SKM-1 (cell line): Measurements from ENCODE around the gene FGR.
"Not testable (repeated sequence)": the region's sequence is repeated elsewhere in the genome, so short reads cannot be mapped to it uniquely, and the experiment has no call there.

ENCODE experiments used
- DNase-seq: peaks from one replicate; lab custom pipeline; 2025; ENCODE audit not compliant: unreplicated experiment; lab: John Stamatoyannopoulos, UW

The FGR gene

GRCh38 chr1:27660300-27660835 is 25.4 kb upstream of the FGR start:
- DNase-seq, result no peak

DNA sequence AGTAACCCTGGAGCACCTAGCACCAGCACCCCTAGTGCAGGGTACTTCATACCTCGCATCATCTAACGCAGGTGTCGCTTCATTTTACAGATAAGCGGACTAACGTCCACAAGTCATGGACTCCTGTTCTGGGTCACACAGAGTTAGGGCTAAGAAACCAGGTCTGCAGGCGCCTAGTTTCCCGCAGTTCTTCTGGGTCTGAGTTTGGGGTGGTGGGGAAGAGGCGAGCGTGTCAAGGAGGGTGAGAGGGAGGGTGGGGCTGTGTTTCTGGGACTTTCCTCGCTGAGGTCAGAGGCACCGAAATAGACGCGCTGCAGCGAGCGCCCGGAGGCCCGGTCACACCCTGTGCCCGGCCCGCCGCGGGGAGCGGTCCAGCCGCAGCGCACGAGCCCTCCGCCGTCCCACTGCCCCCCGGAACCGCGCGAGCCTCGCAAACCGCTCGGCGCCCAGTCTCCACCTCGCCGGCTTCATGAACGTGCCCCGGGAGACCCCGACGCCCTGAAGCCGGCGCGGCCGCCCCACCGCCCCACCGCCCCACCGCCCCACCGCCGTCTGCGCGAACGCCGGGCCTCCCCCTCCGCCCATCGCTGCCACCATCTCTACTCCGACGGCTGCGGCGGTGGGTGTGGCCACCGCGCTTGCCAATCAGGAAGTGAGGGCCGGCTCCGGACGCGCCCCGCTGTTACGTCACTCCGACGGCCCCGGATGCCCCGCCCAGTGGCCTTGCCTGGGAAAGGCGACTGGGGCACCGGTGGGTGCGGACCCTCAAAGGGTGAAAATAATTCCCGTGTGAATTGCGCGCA is 24.7 kb upstream of the FGR start:
- peak; percentile 52 for DNase-seq

- peak; percentile 35 for DNase-seq
Measured at GRCh38 chr1:27658951-27659496, 24.0 kb upstream of the FGR start.

- no peak for DNase-seq
Measured at GRCh38 chr1:27656157-27656893, 21.3 kb upstream of the FGR start.

- DNase-seq, result no peak
Measured at GRCh38 chr1:27655151-27655937, 20.4 kb upstream of the FGR start.

GRCh38 chr1:27652111-27652864 is 17.3 kb upstream of the FGR start:
- DNase-seq, result no peak

DNA sequence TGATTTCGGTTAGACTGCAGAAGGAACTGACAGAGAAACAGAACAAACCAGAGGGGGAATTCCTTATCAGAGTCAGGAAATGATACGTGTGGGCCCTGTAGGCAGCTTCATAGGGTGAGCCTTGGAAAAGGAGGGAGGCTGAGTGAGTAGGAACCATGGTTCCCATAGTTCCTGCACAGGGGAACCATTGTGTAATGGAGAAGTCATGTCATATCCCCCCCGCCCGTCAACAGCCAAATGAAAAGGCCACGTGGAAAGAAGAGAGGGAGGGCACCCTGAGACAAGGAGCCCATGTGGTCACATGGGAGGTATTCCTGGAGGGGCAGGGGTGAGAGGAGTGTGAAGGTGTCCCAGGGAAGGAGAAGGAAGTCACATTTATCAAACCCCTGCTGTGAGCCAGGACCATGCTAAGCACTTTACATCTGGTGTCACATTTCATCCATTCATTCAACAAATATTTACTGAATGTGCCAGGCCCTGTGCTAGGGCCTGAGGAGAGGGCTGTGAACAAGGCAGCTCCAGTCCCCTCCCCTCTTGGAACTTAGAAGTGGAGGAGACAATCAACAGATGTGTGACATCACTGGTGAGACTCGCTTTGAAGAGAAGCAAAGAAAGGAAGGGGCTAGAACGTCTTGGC is 15.7 kb upstream of the FGR start:
- DNase-seq, result no peak

DNA sequence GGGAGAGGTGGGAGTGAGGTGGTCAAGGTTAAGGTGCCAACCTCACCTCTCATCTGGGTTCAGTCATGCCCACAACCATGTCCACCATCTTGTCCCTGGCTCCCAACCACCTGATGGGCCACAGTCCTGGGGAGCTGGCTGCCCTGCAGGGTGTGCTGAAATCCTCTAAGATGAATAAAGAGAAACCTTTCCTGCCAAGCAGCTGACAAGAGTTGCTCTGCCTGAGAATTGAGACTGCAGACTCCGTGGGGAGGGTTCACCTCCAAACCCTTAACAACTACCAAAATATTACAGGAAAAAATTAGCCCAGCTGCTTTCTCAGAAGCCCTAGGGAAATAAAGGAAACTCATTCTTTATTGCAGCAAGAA is 15.2 kb upstream of the FGR start:
- no peak for DNase-seq

GRCh38 chr1:27649306-27649635 is 14.3 kb upstream of the FGR start:
- DNase-seq, result no peak

- DNase-seq, result no peak
Measured at GRCh38 chr1:27648602-27649305, 13.8 kb upstream of the FGR start.

- DNase-seq, result no peak
Measured at GRCh38 chr1:27647328-27647727, 12.3 kb upstream of the FGR start.

- no peak for DNase-seq
Measured at GRCh38 chr1:27646676-27647075, 11.7 kb upstream of the FGR start.

DNA sequence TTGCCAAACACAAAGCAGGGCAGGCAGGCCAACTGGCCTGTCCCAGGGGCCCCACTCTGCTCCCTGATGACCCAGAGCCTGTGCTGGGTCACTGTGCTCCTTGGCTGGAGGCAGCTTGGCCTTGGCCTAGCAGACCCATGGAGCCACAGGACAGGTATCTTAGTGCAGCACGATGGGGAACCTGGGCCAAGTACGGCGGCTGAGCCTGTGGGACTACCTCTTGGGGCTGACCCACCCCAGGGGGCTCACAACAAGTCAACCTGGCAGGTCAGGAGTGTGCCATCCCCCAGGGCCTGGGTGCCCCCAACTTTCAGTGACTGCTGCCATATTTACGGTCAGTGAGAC is 10.1 kb upstream of the FGR start:
- no peak for DNase-seq

GRCh38 chr1:27644369-27645070 is 9.5 kb upstream of the FGR start:
- DNase-seq, result no peak

DNA sequence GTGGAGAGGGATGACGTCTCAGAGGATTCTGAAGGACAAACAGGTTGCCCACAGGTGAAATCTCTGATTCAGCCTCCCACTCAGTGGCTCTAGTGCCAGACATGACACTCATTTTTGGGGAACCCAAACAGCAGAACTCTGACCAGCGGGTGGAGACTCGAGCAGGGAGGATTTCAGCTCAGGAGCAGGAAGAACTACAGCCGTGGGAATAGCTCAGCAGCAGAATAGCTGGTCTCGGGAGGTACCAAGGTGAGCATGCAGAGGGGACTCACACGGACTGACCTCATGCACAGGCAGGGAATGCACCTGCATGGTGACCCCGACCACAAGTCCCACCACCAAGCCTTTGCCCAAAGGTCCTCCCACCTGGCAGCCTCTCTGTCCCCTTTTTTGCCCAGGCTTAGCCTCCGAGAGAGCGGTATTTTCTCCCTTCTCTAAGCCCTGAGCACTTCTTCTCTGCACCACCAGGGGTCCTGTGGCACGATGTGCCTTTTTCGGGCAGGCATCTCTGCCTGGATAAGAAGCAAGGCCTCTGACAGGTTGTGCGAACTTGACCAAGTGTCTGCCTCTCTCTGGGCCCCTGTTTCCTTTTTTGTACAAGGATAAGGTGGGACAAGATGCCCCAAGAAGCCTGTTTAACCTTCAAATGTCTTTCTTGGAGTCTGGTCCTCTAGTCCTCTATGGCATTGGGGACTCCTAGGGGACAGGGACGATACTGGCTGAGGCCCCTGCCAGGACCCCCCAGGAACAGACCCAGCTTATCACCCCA is 8.8 kb upstream of the FGR start:
- peak; percentile 53 for DNase-seq

DNA sequence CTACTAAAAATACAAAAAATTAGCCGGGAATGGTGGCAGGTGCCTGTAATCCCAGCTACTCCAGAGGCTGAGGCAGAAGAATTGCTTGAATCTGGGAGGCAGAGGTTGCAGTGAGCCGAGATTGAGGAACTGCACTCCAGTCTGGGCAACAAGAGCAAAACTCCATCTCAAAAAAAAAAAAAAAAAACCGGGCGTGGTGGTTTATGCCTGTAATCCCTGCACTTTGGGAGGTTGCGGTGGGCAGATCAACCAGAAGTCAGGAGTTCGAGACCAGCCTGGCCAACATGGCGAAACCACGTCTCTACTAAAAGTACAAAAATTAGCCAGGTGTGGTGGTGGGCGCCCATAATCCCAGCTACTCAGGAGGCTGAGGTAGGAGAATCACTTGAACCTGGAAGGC is 5.5 kb upstream of the FGR start:
- DNase-seq, result not testable (repeated sequence)

DNA sequence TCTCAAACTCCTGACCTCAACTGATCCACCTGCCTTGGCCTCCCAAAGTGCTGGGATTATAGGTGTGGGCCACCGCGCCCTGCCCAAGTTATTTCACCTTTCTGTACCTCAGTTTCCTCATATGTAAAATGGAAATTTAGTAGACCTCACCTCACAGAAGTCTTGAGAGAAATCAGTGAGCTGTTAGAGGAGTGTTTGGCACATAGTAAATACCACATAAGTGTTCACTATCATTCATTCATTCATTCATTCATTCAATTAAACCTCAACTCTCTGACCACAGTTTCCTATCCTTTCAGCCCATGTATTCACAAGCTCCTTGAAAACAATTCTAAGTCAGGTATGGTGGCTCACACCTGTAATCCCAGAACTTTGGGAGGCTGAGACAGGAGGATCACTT is 3.8 kb upstream of the FGR start:
- no peak for DNase-seq

- no peak for DNase-seq
Measured at GRCh38 chr1:27638047-27638734, 3.2 kb upstream of the FGR start.
